ENCODE measurements around the gene LRRC73. TPM values are rescaled to one million over a fixed set of nuclear protein-coding genes. Genes with fewer than 3 reads are reported as not detected.

LRRC73 gene
- total and polyA plus RNA-seq, 2 of the 8 experiments (the other 6 are each of a cell fraction or from before 2014, with no cell fraction given): 0.24 to 0.26 TPM

DNA sequence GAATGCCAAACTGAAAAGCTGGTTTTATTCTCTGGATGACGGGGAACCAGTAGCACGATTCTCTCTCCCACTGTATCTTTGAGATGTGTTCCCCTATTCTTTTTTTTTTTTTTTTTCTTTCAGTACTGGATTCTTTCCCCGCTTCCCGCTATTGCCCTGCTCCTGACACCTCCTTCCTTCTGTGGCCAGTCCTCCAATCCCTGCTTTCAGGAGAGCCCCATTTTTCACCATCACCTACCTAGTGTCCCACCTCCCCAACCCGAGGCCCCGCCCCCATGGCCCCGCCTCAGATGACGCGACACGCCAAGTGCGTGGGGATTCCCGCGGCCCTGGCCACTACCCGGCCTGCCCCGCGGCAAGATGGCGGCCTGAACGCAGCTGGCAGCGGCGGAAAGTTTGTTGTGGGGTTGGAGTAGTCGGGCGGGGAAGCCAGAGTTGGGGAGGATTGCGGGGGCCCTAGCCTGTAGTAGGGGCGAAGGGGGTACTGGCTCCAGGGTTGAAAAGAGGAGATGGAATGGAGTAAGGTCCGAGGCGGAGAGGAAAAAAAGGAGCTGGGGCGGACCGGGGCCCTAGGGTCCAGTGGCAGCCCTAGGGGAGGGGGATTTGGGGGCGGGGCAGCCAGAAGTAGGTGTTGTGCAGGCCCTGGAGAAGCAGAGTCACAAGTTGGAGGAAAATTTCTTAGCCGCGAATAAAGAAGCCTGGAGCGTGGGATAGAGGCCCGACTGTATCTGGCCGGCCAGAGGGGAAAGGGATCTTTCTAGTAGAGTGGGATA lies 32.7 kb downstream of the LRRC73 start, which contains the start of gene TJAP1:
TSS of gene TJAP1 (plus strand) at position 336 of the 773 bp plus-strand sequence. CDS start 21,432 bp downstream, outside the sequence.
- Histone ChIP-seq H3K27ac (ENCODE audit: low read depth, low read length) (peak within 1 kb of the TSS; percentile 70), H3K4me1 (replicated peaks in 1 of 4; ENCODE audit: control insufficient read depth in 3 of 4, insufficient read depth in 4 of 4, low read length in 3 of 4) (peaks cover 4 to 14% (median 12%) of the 10 kb centered on the region in 4 experiments; a peak in 6 of 7 replicates), H3K27me3 (replicated peaks in 1 of 4; ENCODE audit: control insufficient read depth in 3 of 4, extremely low read depth in 1 of 4, insufficient read depth in 3 of 4, low read length in 3 of 4) (no peaks in the 10 kb centered on the region), H3K9ac (replicated peaks in 1 of 4; ENCODE audit: extremely low read depth in 1 of 4, low read depth in 3 of 4, low read length in 3 of 4) (peak within 1 kb of the TSS; percentile 62 to 79 (median 68)), H3K79me1 (ENCODE audit: low read depth, low read length) (peaks cover 11% of the 10 kb centered on the region), H3K23me2 (ENCODE audit: low read depth, low read length) (peaks cover 4% of the 10 kb centered on the region; the same call in 1 of the 2 replicates), H4K5ac (ENCODE audit: insufficient read length, low read depth, low read length) (no peak within 1 kb of the TSS), H2BK12ac (ENCODE audit: low read depth, low read length) (no peak within 1 kb of the TSS), H4K91ac (replicated peaks; ENCODE audit: insufficient read length, low read length) (no peak within 1 kb of the TSS), H3K4me3 (ENCODE audit: extremely low read depth in 1 of 4, insufficient read depth in 2 of 4, low read depth in 3 of 4, low read length in 4 of 4) (peak within 1 kb of the TSS; percentile 43 to 79 (median 57)), H3K4ac (replicated peaks; ENCODE audit: insufficient read length, low read depth, low read length) (no peak within 1 kb of the TSS), H4K20me1 (replicated peaks in 1 of 2; ENCODE audit: control insufficient read depth in 1 of 2, insufficient read depth in 2 of 2, low read length in 2 of 2) (peaks cover 1 to 2% of the 10 kb centered on the region in 2 experiments), H2AFZ (ENCODE audit: low read length) (peak within 1 kb of the TSS; percentile 93; the same call in 1 of the 2 replicates), H3K14ac (ENCODE audit: insufficient read length) (no peak within 1 kb of the TSS), H3K23ac (ENCODE audit: insufficient read length) (no peak within 1 kb of the TSS), H3K18ac (ENCODE audit: extremely low read depth, low read length) (peak within 1 kb of the TSS; percentile 66; the same call in 1 of the 2 replicates), H2AK5ac (ENCODE audit: low read depth, low read length) (no peak within 1 kb of the TSS; the same call in 1 of the 2 replicates), H2BK120ac (replicated peaks; ENCODE audit: low read depth, low read length) (no peak within 1 kb of the TSS), H3K56ac (replicated peaks; ENCODE audit: insufficient read length, low read depth, low read length) (peak within 1 kb of the TSS; percentile 37), H2BK20ac (ENCODE audit: low read length) (no peak within 1 kb of the TSS), H2BK5ac (ENCODE audit: low read depth, low read length) (peak within 1 kb of the TSS; percentile 22; the same call in 1 of the 2 replicates), H4K8ac (ENCODE audit: extremely low read depth, insufficient read depth, low read length) (peak within 1 kb of the TSS; percentile 89; the same call in 1 of the 2 replicates), H3K79me2 (ENCODE audit: control insufficient read depth in 1 of 2, insufficient read depth in 2 of 2, low read length in 2 of 2) (peaks cover 14 to 44% of the 10 kb centered on the region in 2 experiments), H3K4me2 (ENCODE audit: insufficient read depth in 1 of 2, low read depth in 2 of 2, low read length in 2 of 2) (peak within 1 kb of the TSS; percentile 73 to 89), H3K36me3 (ENCODE audit: control insufficient read depth in 2 of 4, insufficient read depth in 4 of 4, low read length in 3 of 4) (no peaks in the 10 kb centered on the region), H2BK15ac (ENCODE audit: low read length) (no peak within 1 kb of the TSS), H3K9me3 (ENCODE audit: insufficient read depth in 2 of 2, low read depth in 1 of 2, low read length in 1 of 2) (no peaks in the 10 kb centered on the region)
- peak; percentile 67 to 100 for DNase-seq (ENCODE audit: low read depth in 1 of 2, low spot score in 2 of 2)
- no peak for FAIRE-seq
- WGBS, 2 experiments (ENCODE audit: extremely low coverage in 1 of 2, insufficient coverage in 1 of 2, insufficient read length in 1 of 2, insufficient replicate concordance in 2 of 2, low coverage in 1 of 2, low lambda C conversion rate in 2 of 2, missing lambda C conversion rate in 1 of 2): 8% methylated on average over 21 of the region's 34 CpGs; no CpG with 5 or more reads in 1 of the 2 experiments
- ChIA-PET POLR2A (ENCODE audit: partially characterized antibody) (interaction anchor here (0.6 to 1.9 kb wide), 17 partner anchors 9 to 88 kb away, joined by 3 to 8 read pairs (median 4); partner anchors contain the start of genes DLK2, POLR1C and YIPF3), CTCF (ENCODE audit: partially characterized antibody) (interaction anchor here (2.3 to 32.9 kb wide), 2 partner anchors 21 to 23 kb away, joined by 6 to 536 read pairs; partner anchors contain the start of gene LRRC73)
- TF ChIP-seq RNF2 (IDR thresholded peaks at IDR 0.05; ENCODE audit: borderline replicate concordance, low read depth, low read length, missing control alignments, poor library complexity, severe bottlenecking) (no peak), KDM5A (IDR thresholded peaks at IDR 0.05; ENCODE audit: low read length) (peak; percentile 93), POLR2AphosphoS5 (IDR thresholded peaks at IDR 0.05; ENCODE audit: low read depth, low read length) (peak; percentile 96), SIN3A (conservative IDR thresholded peaks at IDR 0.05 in 1 of 2, IDR thresholded peaks at IDR 0.05 in 1 of 2; ENCODE audit: low read depth in 1 of 2, low read length in 2 of 2) (peak in 1 of 2 experiments; percentile 60; a peak in 2 of 4 replicates), JUND (IDR thresholded peaks at IDR 0.05; ENCODE audit: low read length) (no peak), CBX8 (IDR thresholded peaks at IDR 0.05; ENCODE audit: borderline replicate concordance, low read depth, low read length) (no peak), BACH1 (IDR thresholded peaks at IDR 0.05; ENCODE audit: low read length) (peak; percentile 46; the same call in 1 of the 2 replicates), RBBP5 (IDR thresholded peaks at IDR 0.05; ENCODE audit: borderline replicate concordance, low read depth, low read length) (0 out of 2 replicates have a peak, but pooled peaks have one; percentile 59), POU5F1 (IDR thresholded peaks at IDR 0.05; ENCODE audit: low read depth, low read length) (no peak), CHD2 (IDR thresholded peaks at IDR 0.05; ENCODE audit: low read length) (peak; percentile 36; the same call in 1 of the 2 replicates), PHF8 (conservative IDR thresholded peaks at IDR 0.05; ENCODE audit: low read depth, low read length) (peak; percentile 98)
